ENCODE data around the gene LGI4.
"Not testable (repeated sequence)": the region's sequence is repeated elsewhere in the genome, so short reads cannot be mapped to it uniquely, and the experiment has no call there.

Gene LGI4

DNA sequence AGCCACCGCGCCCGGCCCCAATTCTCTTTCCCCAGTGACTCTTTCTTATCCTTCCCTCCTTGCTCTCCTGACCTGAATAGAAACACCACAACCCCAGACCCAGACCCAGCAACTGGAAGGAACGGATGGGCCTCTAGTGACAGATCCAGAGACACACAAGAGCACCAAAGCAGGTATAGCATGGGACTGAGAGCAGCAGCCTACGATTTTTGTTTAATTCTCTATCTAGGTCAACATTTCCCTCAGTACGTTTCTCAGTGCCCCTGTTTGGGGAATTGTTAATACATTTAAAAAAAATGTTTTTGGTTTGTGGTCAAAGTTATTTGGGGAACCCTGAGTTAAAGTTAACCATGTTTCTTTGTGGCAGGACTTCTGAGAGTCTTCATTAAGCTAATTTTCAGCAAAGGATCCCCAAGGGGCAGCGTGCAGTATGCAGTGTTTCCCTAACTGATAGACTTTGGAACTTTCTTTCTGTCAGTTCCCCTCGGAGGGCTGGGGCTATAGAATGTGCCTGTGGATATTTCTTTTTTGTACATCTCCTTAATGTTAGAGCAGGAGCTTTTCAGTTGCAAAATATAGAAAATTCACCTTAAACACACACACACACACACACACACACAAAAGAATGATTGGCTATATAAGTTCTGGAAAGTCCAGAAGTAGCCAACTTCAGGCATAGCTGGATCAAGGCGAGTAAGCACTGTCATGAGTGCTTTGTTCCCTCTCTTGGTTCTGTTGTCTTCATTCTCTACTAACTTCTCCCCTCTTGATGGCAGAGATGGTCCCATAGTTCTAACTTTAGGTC lies 26.0 kb upstream of the LGI4 start:
- no peak for DNase-seq

GRCh38 chr19:35159606-35160005 lies 24.7 kb upstream of the LGI4 start:
- DNase-seq, result no peak

DNA sequence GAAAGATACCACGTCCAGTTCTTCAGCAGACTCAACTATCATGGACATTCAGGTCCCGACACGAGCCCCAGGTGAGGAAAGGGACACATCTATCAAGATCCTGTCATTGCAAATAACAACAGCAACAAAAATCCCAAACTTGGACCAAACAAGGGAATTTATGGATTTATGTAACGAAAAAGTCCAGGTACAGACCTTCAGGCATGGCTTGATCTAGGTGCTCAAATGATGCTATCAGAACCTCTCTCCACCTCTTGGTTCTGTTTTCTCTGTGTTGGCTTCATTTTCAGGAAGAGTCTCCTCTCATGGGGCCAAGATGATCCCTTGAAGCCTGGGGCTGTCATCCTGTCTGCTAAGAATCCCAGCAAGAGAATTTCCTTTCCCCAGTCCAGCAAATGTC lies 22.6 kb upstream of the LGI4 start:
- no peak for DNase-seq

- no peak for DNase-seq
Observed at GRCh38 chr19:35156673-35157014, 21.8 kb upstream of the LGI4 start.

DNA sequence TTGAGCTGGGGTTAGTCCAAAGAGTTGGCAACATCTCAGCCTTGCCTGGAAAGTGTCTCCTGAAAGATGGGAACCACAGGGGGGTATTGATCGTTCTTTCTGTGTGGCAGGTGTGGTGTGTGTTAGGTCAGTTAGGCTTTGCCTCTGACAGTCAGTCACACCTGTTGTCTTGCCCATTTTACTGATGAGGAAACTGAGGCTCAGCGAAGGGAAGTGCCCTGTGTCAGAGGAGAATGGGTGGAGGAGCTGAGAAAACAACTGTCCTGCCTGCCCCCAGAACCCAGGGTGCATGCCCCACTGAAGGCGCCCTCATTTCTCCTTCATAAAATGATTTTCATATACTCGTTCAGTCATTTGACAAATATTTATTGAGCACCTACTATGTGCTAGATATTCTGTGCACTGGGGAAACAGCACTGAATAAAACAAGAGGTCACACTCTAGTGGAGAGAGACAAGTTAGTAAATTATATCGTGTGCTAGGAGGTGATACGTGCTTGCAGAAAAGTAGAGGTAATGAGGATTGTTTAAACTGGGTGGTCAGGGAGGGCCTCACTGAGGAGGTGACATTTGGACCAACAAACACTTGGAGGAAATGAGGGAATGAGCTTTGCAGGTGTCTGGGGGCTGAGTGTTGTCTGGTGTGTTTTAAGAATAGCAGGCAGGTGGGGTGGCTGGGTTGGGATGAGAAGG lies 21.3 kb upstream of the LGI4 start:
- no peak for DNase-seq

GRCh38 chr19:35155441-35155840 lies 20.6 kb upstream of the LGI4 start:
- no peak for DNase-seq

- DNase-seq, result peak; percentile 72 to 78
Observed at GRCh38 chr19:35154525-35155406, 19.9 kb upstream of the LGI4 start, which contains the start of gene FXYD5. TSS of gene FXYD5 (plus strand) at chr19:35154735. CDS start at chr19:35155551, 816 bp downstream.

- peak; percentile 36 to 47 for DNase-seq
Observed at GRCh38 chr19:35153701-35154524, 19.1 kb upstream of the LGI4 start.

DNA sequence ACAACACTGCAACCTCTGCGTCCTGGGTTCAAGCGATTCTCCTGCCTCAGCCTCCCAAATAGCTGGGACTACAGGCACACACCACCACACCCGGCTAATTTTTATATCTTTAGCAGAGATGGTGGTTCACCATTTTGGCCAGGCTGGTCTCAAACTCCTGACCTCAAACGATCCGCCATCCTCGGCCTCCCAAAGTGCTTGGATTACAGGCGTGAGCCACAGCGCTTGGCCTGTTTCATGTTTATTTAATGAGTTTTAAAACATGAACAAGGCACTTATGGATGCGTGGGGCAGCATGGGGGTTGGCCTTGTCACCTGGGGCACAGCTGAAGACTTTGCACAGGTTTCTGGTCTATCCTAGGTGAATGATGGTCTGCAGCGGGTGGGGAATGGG lies 18.3 kb upstream of the LGI4 start:
- DNase-seq, result not testable (repeated sequence)

DNA sequence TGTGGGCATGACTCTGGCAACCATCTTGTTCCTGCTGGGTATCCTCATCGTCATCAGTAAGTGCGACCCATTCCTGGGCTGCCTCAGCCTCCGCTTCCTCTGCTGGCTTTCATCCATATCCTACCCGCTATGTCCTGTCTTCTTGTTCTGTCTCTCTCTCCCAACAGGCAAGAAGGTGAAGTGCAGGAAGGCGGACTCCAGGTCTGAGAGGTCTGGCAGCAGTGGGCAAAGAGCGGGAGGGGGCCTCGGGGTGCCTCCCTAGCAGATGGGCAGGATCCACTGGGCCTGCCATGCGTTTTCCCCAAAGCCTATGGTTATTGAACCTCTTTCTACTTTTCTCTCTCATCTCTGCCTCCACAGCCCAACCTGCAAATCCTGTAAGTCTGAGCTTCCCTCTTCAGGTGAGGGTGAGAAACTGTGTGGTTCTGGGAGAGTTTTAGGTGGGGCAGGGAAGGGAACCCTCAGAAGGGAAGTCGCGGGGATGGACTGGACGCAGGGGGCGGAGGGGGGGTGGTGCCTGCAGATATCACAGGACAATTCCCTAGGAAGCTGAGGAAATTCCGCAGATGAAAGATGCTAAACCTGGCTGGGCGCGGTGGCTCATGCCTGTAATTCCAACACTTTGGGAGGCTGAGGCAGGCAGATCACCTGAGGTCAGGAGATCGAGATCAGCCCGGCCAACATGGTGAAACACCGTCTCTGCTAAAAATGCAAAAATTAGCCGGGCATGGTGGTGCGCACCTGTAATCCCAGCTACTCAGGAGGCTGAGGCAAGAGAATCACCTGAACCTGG lies 16.6 kb upstream of the LGI4 start:
- DNase-seq, result no peak

- no peak for DNase-seq
Observed at GRCh38 chr19:35150445-35150844, 15.6 kb upstream of the LGI4 start.

DNA sequence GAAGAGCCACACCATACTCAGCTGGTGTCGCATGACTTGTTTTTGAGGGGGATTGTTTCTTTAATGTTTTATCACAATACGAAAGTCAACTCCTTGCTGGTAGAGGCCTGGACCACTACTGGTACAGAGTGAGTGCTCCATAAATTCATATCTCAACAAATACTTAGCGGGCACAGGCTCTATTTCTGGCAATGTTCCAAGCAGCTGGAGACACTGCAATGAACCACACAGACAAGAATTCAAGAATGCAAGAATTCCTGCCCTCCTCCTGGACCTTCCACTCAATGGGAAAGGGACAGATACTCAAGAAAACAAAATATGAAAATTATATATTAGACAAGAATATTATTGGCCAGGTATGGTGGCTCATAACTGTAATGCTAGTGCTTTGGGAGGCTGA lies 14.6 kb upstream of the LGI4 start:
- no peak for DNase-seq

DNA sequence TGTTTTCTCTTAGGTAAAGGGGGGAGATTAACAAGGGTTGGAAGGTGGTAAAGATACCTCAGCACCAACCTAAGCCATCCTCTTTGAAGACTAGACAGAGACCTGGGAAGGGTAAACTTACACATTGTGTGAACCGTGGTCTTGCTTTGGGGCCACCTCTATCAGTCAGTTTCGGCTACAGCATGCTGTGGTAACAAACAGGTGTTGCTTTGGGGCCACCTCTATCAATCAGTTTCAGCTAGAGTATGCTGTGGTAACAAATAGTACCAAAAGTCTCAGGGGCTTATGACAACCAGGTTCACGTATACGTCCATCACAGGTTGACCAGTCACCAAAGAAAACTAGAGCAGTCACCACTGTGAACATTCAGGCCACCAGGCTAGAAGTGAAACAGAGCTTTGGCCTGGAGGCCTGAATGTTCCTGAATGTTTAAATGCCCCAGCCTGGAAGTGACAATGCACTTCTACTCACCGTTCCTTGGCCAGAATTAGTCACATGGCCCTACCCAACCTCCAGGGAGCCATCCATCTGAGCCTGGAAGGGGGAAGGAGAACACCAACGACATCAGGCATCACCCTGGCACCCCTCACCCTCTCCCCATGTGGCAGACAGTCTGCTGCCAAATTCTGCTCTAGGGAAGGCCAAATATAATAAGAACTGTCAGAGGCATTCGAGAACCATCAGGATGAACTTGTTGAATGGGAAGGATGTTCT lies 12.0 kb upstream of the LGI4 start:
- DNase-seq, result peak in 1 of 2 donors; percentile 49

GRCh38 chr19:35144600-35145436 lies 10.0 kb upstream of the LGI4 start:
- no peak for DNase-seq

GRCh38 chr19:35144259-35144599 lies 9.4 kb upstream of the LGI4 start:
- no peak for DNase-seq

GRCh38 chr19:35143818-35144217 lies 9.0 kb upstream of the LGI4 start:
- DNase-seq, result no peak

- no peak for DNase-seq
Observed at GRCh38 chr19:35143231-35143715, 8.4 kb upstream of the LGI4 start, which contains the start of gene FXYD7. TSS of gene FXYD7 (plus strand) at chr19:35143255. CDS start at chr19:35143334, 79 bp downstream.

GRCh38 chr19:35142606-35143230 lies 7.9 kb upstream of the LGI4 start:
- DNase-seq, result peak in 1 of 2 donors; percentile 10
